ENCODE measurements around the gene HNRNPUL2.

GRCh38 chr11:62669420-62670161 lies 57.7 kb downstream of the HNRNPUL2 start:
- TF ChIP-seq CTCF (conservative IDR thresholded peaks at IDR 0.05 in 1 of 2, IDR thresholded peaks at IDR 0.05 in 1 of 2; ENCODE audit: low read depth in 1 of 2, low read length in 2 of 2) (no peak), EZH2 (IDR thresholded peaks at IDR 0.05; ENCODE audit: low read length, missing control alignments) (no peak)
